Glutamatergic neuron (in vitro differentiated cells): ENCODE results near the gene MTA1. TPM values are rescaled to one million over a fixed set of nuclear protein-coding genes. Genes with fewer than 3 reads are reported as not detected.

ENCODE experiments used
- DNase-seq: peaks from one replicate; pipeline ENCODE4 v3.0.0; 2022
- H3K27ac Mint-ChIP-seq: one replicate; pipeline ENCODE4 v1.8.0; 2020; ENCODE audit warnings: mild to moderate bottlenecking, mixed read lengths, inconsistent platforms; ENCODE audit not compliant: unreplicated experiment
- H3K27me3 Mint-ChIP-seq: one replicate; pipeline ENCODE4 v1.8.0; 2020; ENCODE audit warnings: mild to moderate bottlenecking, moderate library complexity, mixed read lengths, inconsistent platforms; ENCODE audit not compliant: unreplicated experiment
- H3K36me3 Mint-ChIP-seq: one replicate; pipeline ENCODE4 v1.8.0; 2020; ENCODE audit warnings: mild to moderate bottlenecking, mixed read lengths, inconsistent platforms; ENCODE audit not compliant: unreplicated experiment
- H3K4me1 Mint-ChIP-seq: one replicate; pipeline ENCODE4 v1.8.0; 2020; ENCODE audit warnings: mild to moderate bottlenecking, low read depth, mixed read lengths, inconsistent platforms; ENCODE audit not compliant: unreplicated experiment
- H3K4me3 Mint-ChIP-seq: one replicate; pipeline ENCODE4 v1.8.0; 2020; ENCODE audit warnings: mild to moderate bottlenecking, mixed read lengths, inconsistent platforms; ENCODE audit not compliant: unreplicated experiment
- H3K9me3 Mint-ChIP-seq: one replicate; pipeline ENCODE4 v1.8.0; 2020; ENCODE audit warnings: mild to moderate bottlenecking, moderate library complexity, mixed read lengths, inconsistent platforms; ENCODE audit not compliant: unreplicated experiment
- total RNA-seq: library from RNA; stranded (reverse); fragmentation: NEBNext Ultra II Directional; extraction: Animal tissue kit (Norgen Biotek cat#: 25700); gene quantifications from one replicate; pipeline ENCODE4 v1.2.1, GENCODE V29; 2021; ENCODE audit not compliant: unreplicated experiment
- TF ChIP-seq, protein P1 (sequence below): fragments of 200-600 bp; sonication (generic); IDR thresholded peaks from one replicate; pipeline ENCODE4 v1.5.0; 2021; ENCODE audit not compliant: partially characterized antibody, unreplicated experiment

The MTA1 gene
- total RNA-seq, 1 donor from 2014 or later = 261 TPM

DNA sequence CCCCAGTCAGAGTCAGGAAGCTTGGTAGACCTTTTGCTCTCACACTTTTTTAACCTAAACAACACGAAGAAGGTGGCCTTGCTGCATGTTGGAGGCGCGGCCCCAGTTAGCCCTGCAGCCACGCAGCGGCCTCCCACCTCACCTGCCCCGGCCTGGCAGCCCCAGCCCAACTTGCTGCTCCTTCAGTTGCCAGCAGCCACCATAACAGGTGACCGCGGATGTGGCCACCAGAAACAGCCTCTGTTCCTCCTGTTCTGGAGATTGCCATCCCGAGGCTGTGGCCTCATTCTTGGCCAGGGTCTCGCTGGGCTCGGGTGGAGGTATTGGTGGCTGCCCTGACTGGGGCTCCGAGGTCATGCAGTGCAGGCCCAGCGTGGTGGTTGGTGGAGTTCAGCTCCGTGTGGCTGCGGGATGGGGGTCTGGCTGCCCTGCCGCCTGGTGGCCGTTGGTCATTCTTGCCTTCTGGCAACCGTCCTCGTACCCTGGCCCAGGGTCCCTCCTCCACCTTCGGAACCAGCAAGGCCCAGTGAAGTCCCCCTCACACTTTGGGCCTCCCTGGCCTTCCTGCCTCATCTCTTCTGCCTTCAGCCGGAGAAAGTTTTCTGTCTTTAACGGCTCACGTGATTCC, 42.0 kb upstream of the MTA1 start:
- no peaks in the 10 kb centered on the region for H3K4me1 Mint-ChIP-seq
- H3K9me3 Mint-ChIP-seq = peaks cover 8% of the 10 kb centered on the region
- no peak overlapping the region for H3K4me3 Mint-ChIP-seq
- TF ChIP-seq, protein P1, sequence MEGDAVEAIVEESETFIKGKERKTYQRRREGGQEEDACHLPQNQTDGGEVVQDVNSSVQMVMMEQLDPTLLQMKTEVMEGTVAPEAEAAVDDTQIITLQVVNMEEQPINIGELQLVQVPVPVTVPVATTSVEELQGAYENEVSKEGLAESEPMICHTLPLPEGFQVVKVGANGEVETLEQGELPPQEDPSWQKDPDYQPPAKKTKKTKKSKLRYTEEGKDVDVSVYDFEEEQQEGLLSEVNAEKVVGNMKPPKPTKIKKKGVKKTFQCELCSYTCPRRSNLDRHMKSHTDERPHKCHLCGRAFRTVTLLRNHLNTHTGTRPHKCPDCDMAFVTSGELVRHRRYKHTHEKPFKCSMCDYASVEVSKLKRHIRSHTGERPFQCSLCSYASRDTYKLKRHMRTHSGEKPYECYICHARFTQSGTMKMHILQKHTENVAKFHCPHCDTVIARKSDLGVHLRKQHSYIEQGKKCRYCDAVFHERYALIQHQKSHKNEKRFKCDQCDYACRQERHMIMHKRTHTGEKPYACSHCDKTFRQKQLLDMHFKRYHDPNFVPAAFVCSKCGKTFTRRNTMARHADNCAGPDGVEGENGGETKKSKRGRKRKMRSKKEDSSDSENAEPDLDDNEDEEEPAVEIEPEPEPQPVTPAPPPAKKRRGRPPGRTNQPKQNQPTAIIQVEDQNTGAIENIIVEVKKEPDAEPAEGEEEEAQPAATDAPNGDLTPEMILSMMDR = no peak
- peaks cover 4% of the 10 kb centered on the region for H3K27me3 Mint-ChIP-seq
- no peak overlapping the region for H3K27ac Mint-ChIP-seq
- H3K36me3 Mint-ChIP-seq = no peaks in the 10 kb centered on the region
- DNase-seq = no peak

DNA sequence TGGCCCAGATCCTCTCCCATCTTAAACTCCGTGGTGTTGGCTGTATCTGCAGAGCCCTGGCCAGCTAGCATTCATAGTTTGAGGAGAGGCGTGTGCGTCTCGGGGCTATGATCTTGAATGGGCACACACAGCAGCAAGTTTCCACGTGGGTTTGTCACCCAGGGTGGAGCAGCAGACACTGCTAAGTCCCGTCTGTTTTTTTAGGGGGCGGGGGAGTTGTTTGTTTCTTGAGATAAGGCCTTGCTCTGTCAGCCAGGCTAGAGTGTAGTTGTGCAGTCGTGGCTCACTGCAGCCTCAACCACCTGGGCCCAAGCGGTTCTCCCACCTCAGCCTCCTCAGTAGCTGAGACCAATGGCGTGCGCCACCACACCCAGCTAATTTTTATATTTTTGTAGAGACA, 41.4 kb upstream of the MTA1 start:
- H3K4me3 Mint-ChIP-seq = no peak overlapping the region

DNA sequence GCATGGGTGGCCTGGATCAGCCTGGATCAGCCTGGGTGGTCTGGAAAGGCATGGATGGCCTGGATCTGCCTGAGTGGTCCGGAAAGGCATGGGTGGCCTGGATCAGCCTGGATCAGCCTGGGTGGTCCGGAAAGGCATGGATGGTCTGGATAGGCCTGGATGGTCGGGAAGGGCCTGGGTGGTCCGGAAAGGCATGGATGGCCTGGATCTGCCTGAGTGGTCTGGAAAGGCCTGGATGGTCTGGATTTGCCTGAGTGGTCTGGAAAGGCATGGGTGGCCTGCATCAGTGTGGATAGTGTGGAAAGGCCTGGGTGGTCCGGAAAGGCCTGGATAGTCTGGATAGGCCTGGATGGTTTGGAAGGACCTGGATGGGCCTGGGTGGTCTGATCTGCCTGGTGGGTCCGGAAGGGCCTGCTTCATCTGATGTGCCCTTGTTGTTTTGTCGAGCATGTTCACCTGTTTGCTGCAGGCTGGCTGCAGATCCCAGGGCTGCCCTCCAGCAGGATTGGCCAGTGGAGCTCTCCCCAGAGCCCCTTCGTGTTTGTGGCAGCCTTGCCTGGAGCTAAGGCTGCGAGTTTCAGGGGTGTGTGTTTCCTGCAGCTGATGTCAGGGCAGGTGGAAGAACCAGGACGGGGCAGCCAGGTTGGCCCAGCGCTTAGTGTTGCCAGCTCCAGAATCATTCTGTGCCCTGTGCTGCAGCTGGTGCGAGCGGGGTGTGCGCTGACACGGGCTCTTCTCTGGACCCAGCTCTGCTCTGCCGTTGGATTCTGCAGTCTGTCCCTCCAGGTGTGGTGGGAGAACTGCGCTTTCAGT, 40.5 kb upstream of the MTA1 start:
- no peak overlapping the region for H3K27ac Mint-ChIP-seq
- no peaks in the 10 kb centered on the region for H3K36me3 Mint-ChIP-seq
- no peak for DNase-seq
- no peak overlapping the region for H3K4me3 Mint-ChIP-seq
- TF ChIP-seq, protein P1 = no peak
- peaks cover 4% of the 10 kb centered on the region for H3K27me3 Mint-ChIP-seq
- no peaks in the 10 kb centered on the region for H3K4me1 Mint-ChIP-seq
- peaks cover 9% of the 10 kb centered on the region for H3K9me3 Mint-ChIP-seq

More for the DNA sequence above, 41.4 kb upstream of the MTA1 start:
- Mint-ChIP-seq H3K9me3 (peaks cover 8% of the 10 kb centered on the region), H3K36me3 (no peaks in the 10 kb centered on the region), H3K4me1 (no peaks in the 10 kb centered on the region), H3K27ac (no peak overlapping the region), H3K27me3 (peaks cover 4% of the 10 kb centered on the region)
- TF ChIP-seq, protein P1 = no peak
- no peak for DNase-seq

DNA sequence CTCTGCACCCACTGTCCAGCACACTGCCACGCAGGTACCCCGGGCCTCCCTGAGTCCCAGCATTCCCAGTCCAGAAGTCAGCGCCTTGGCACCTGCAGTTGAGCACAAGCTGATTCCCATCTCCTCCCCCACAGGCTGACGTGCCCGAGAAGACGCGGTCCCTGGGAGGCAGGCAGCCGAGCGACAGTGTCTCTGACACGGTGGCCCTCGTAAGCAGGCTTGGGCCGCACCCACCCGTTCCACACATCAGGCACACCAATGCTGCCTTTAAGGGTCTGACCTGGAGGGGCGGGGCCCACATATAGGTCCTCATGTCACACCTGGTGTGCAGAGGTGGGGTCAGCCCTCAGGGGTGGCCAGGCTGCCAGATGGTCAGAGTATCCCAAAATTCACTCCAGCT, 39.7 kb upstream of the MTA1 start:
- Mint-ChIP-seq H3K27me3 (peaks cover 4% of the 10 kb centered on the region), H3K4me1 (no peaks in the 10 kb centered on the region), H3K36me3 (no peaks in the 10 kb centered on the region), H3K9me3 (peaks cover 8% of the 10 kb centered on the region), H3K4me3 (no peak overlapping the region), H3K27ac (no peak overlapping the region)
- DNase-seq = no peak
- TF ChIP-seq, protein P1 = no peak

DNA sequence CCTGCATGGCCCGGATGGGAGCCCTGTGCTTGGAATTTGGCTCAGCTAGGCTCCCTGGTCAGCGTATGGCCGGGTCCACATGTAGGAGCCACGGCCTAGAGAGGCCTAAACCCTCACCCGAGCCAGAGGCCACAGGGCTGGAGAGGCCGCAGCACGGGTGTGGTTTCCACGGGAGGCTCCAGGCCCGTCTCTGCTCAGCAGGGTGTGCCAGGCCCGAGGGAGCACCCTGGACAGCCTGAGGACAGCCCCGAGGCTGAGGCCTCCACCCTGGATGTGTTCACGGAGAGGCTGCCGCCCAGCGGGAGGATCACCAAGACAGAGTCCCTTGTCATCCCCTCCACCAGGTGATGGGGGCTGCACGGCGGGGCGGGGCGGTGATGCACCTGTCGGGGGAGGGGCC, 38.9 kb upstream of the MTA1 start:
- Mint-ChIP-seq H3K4me3 (no peak overlapping the region), H3K27me3 (peaks cover 4% of the 10 kb centered on the region), H3K9me3 (peaks cover 8% of the 10 kb centered on the region), H3K36me3 (no peaks in the 10 kb centered on the region), H3K27ac (no peak overlapping the region), H3K4me1 (no peaks in the 10 kb centered on the region)
- TF ChIP-seq, protein P1 = no peak
- no peak for DNase-seq
